Endothelial cell of umbilical vein (primary cell): ENCODE measurements around the gene RSF1. TPM values are rescaled to one million over a fixed set of nuclear protein-coding genes. Genes with fewer than 3 reads are reported as not detected.

Source experiments
- BruUV-seq: library from RNA; stranded (reverse); fragments of 400-500 nt; replicated peaks from 2 replicates; lab custom pipeline; 2021; lab: Mats Ljungman, UMichigan
- CTCF ChIA-PET: fragments of 300-600, 350-600 bp; sonication (Branson Sonifier 250); formaldehyde crosslinking; loops from one replicate; lab custom pipeline; 2021; ENCODE audit warnings: antibody characterized with exemption, inconsistent platforms; lab: Charles Lee
- POLR2A ChIA-PET: fragments of 300-600, 350-600 bp; sonication (Branson Sonifier 250); formaldehyde crosslinking; loops from one replicate; lab custom pipeline; 2021; ENCODE audit warnings: antibody characterized with exemption, inconsistent platforms; lab: Charles Lee
- DNase-seq: peaks from one replicate; pipeline ENCODE4 v3.0.0-alpha.2; 2011; ENCODE audit warnings: low read depth, low spot score
- FAIRE-seq: peaks from 2 replicates; lab custom pipeline; 2011; peaks lifted over from hg19 to GRCh38; lab: Jason Lieb, UNC
- H2AFZ ChIP-seq: 2 replicates; pipeline ENCODE4 v1.6.0; 2012; ENCODE audit warnings: low read depth, low read length, control low read depth, inconsistent platforms
- H3K27ac ChIP-seq: 2 replicates; pipeline ENCODE4 v1.5.1; 2011; ENCODE audit warnings: low read depth, mild to moderate bottlenecking, control low read depth, low read length, moderate library complexity; ENCODE audit not compliant: insufficient read depth
- H3K27me3 ChIP-seq, 2 experiments: 2 replicates each; pipeline versions ENCODE4 v1.6.0 to v1.6.1; 2011; ENCODE audit warnings: low read length in 2 of 2, mixed read lengths in 1 of 2; ENCODE audit not compliant: control insufficient read depth in 2 of 2, insufficient read depth in 2 of 2
- H3K36me3 ChIP-seq, 2 experiments: 2 replicates in 1 of 2; 3 replicates in 1 of 2; pipeline ENCODE4 v1.5.1; 2011; ENCODE audit warnings: low read length in 2 of 2, mild to moderate bottlenecking in 1 of 2, moderate library complexity in 1 of 2; ENCODE audit not compliant: control insufficient read depth in 2 of 2, insufficient read depth in 2 of 2; ENCODE audit errors: extremely low read depth in 1 of 2
- H3K4me1 ChIP-seq: 3 replicates; pipeline ENCODE4 v1.5.1; 2011; ENCODE audit warnings: mild to moderate bottlenecking, low read length; ENCODE audit not compliant: control insufficient read depth, insufficient read depth; ENCODE audit errors: extremely low read depth
- H3K4me2 ChIP-seq: 2 replicates; pipeline ENCODE4 v1.6.1; 2011; ENCODE audit warnings: low read length, control low read depth, mixed read lengths; ENCODE audit not compliant: insufficient read depth
- H3K4me3 ChIP-seq, 3 experiments: fragments of 200-600 bp in 1 of 3; sonication (generic), shearing (Covaris generic) in 1 of 3; replicated peaks in 1 of 3; 2 replicates each; pipeline ENCODE4 v1.5.1; 2011 to 2016; ENCODE audit warnings: control low read depth in 3 of 3, low read length in 3 of 3, mild to moderate bottlenecking in 2 of 3, inconsistent platforms in 1 of 3, low read depth in 1 of 3, moderate library complexity in 1 of 3; ENCODE audit not compliant: insufficient read depth in 1 of 3
- H3K79me2 ChIP-seq: 2 replicates; pipeline ENCODE4 v1.6.0; 2012; ENCODE audit warnings: low read length, inconsistent platforms; ENCODE audit not compliant: control insufficient read depth, insufficient read depth
- H3K9ac ChIP-seq: replicated peaks from 2 replicates; pipeline ENCODE3; 2011; ENCODE audit warnings: low read length, control low read depth; ENCODE audit not compliant: insufficient read depth; ENCODE audit errors: extremely low read depth
- H3K9me1 ChIP-seq: replicated peaks from 3 replicates; pipeline ENCODE4 v1.6.0; 2011; ENCODE audit warnings: mild to moderate bottlenecking, low read length; ENCODE audit not compliant: control insufficient read depth, insufficient read depth; ENCODE audit errors: extremely low read depth
- H3K9me3 ChIP-seq: replicated peaks from 2 replicates; pipeline ENCODE4 v1.5.1; 2012; ENCODE audit warnings: low read length, inconsistent platforms; ENCODE audit not compliant: control insufficient read depth, insufficient read depth
- H4K20me1 ChIP-seq: replicated peaks from 2 replicates; pipeline ENCODE3; 2011; ENCODE audit warnings: mild to moderate bottlenecking, low read length; ENCODE audit not compliant: control insufficient read depth, insufficient read depth; ENCODE audit errors: extremely low read depth
- EZH2 ChIP-seq: IDR thresholded peaks from 2 replicates; pipeline ENCODE4 v1.6.1; 2012; ENCODE audit warnings: borderline replicate concordance, low read depth, mild to moderate bottlenecking, moderate library complexity, low read length, inconsistent platforms; ENCODE audit not compliant: severe bottlenecking
- FOS ChIP-seq: IDR thresholded peaks from 2 replicates; pipeline ENCODE4 v1.6.1; 2011; ENCODE audit warnings: mild to moderate bottlenecking, low read length, moderate library complexity, borderline replicate concordance; ENCODE audit not compliant: insufficient read depth
- GATA2 ChIP-seq: IDR thresholded peaks from 2 replicates; pipeline ENCODE4 v1.7.0; 2011; ENCODE audit warnings: low read depth, mild to moderate bottlenecking, moderate library complexity, mixed read lengths, low read length; ENCODE audit not compliant: insufficient read length, insufficient read depth
- MAX ChIP-seq: IDR thresholded peaks from 2 replicates; pipeline ENCODE4 v1.6.1; 2011; ENCODE audit not compliant: insufficient read depth, insufficient read length
- MYC ChIP-seq: IDR thresholded peaks from one replicate; pipeline ENCODE4 v1.6.1; 2011; ENCODE audit warnings: mild to moderate bottlenecking, low read depth, low read length
- dilution Hi-C: fragments of 300-500 bp; cut with MboI; formaldehyde crosslinking; loops from one replicate; pipeline ENCODE4 v1.15.0; 2019; ENCODE audit warnings: low sequenced_read_pairs; ENCODE audit not compliant: extremely low pct_ligation_motif_present
- intact Hi-C: fragments of 100-400 bp; cut with micrococcal nuclease; formaldehyde crosslinking; loops from one replicate; pipeline ENCODE4 v1.10.0; 2022
- polyA plus RNA-seq, 4 experiments: library from polyadenylated mRNA; depleted of rRNA in 3 of 4; stranded (reverse) in 3 of 4; unstranded in 1 of 4; fragments of >200 nt; gene quantifications; 2 replicates each; pipeline versions ENCODE4 v1.2.1 to v1.2.3, GENCODE V29; 2011 to 2012; ENCODE audit warnings: missing spikeins in 1 of 4
- total RNA-seq: library from RNA; stranded (reverse); gene quantifications from 2 replicates; pipeline ENCODE4 v1.2.3, GENCODE V29; 2021
- TF ChIP-seq, protein P1 (sequence below), 2 donors: IDR thresholded peaks; 1 replicate in 1 of 2; 2 replicates in 1 of 2; pipeline ENCODE4 v1.5.1; 2011; ENCODE audit warnings: low read length in 2 of 2, mild to moderate bottlenecking in 2 of 2, moderate library complexity in 2 of 2, control low read depth in 1 of 2, inconsistent platforms in 1 of 2, low read depth in 1 of 2; ENCODE audit not compliant: insufficient read depth in 1 of 2; ENCODE audit errors: extremely low read depth in 1 of 2

Gene RSF1
- total and polyA plus RNA-seq, 2 donors (not counting 3 experiments of a cell fraction or from before 2014, with no cell fraction given), result 10.0 to 55.1 TPM

- Histone ChIP-seq H3K9me3 (no peaks in the 10 kb centered on the region), H3K9me1 (no peaks in the 10 kb centered on the region), H3K4me1 (no peaks in the 10 kb centered on the region), H3K36me3 (peaks cover 11 to 34% of the 10 kb centered on the region in 2 experiments), H3K4me3 (no peak overlapping the region), H3K27ac (no peak overlapping the region), H3K4me2 (no peak overlapping the region), H4K20me1 (no peaks in the 10 kb centered on the region), H3K79me2 (no peaks in the 10 kb centered on the region), H2AFZ (no peak overlapping the region), H3K9ac (no peak overlapping the region), H3K27me3 (no peaks in the 10 kb centered on the region)
- TF ChIP-seq, protein P1, sequence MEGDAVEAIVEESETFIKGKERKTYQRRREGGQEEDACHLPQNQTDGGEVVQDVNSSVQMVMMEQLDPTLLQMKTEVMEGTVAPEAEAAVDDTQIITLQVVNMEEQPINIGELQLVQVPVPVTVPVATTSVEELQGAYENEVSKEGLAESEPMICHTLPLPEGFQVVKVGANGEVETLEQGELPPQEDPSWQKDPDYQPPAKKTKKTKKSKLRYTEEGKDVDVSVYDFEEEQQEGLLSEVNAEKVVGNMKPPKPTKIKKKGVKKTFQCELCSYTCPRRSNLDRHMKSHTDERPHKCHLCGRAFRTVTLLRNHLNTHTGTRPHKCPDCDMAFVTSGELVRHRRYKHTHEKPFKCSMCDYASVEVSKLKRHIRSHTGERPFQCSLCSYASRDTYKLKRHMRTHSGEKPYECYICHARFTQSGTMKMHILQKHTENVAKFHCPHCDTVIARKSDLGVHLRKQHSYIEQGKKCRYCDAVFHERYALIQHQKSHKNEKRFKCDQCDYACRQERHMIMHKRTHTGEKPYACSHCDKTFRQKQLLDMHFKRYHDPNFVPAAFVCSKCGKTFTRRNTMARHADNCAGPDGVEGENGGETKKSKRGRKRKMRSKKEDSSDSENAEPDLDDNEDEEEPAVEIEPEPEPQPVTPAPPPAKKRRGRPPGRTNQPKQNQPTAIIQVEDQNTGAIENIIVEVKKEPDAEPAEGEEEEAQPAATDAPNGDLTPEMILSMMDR (IDR thresholded peaks at IDR 0.05; ENCODE audit: extremely low read depth in 1 of 2, insufficient read depth in 1 of 2, low read depth in 1 of 2, low read length in 2 of 2), result no peak
- TF ChIP-seq EZH2 (no peak), MAX (no peak), FOS (no peak)
- no peak for DNase-seq
- FAIRE-seq, result no peak
- intact Hi-C loops (no loop called here), dilution Hi-C loops (no loop called here)
- ChIA-PET POLR2A (no interaction called here), CTCF (no interaction called here)
- no TSS peak for BruUV-seq
These were observed 143.4 kb downstream of the RSF1 start for GRCh38 chr11:77677138-77677537.

DNA sequence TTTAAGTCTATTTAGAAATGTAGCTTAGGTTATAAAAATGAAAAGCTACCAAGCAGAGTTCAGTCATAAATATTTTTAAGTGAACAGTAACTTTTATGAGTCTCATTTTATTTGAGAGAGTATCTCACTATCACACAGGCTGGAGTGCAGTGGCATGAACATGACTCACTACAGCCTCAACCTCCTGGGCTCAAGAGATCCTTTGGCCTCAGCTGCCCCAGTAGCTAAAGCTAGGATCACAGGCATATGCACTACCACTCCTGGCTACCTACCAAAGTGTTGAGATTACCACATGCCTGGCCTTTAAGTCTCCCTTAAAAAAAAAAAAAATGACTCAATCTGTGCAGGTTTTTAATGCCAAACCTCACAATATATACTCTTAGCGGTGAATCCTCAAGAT, 148.3 kb downstream of the RSF1 start:
- Histone ChIP-seq H3K4me1 (peaks cover 3% of the 10 kb centered on the region), H3K27me3 (no peaks in the 10 kb centered on the region), H3K9me3 (no peaks in the 10 kb centered on the region), H3K4me2 (no peak overlapping the region), H3K79me2 (no peaks in the 10 kb centered on the region), H3K27ac (no peak overlapping the region), H3K9me1 (no peaks in the 10 kb centered on the region), H2AFZ (no peak overlapping the region), H3K4me3 (no peak overlapping the region), H4K20me1 (no peaks in the 10 kb centered on the region), H3K9ac (no peak overlapping the region), H3K36me3 (peaks cover 20 to 33% of the 10 kb centered on the region in 2 experiments)
- no peak for DNase-seq
- no TSS peak for BruUV-seq
- intact Hi-C loops (no loop called here), dilution Hi-C loops (no loop called here)
- CTCF ChIA-PET, result interaction anchor here (1.3 to 1.8 kb wide), 2 partner anchors 9 to 12 kb away, joined by 4 read pairs; no protein-coding TSS in a partner anchor
- TF ChIP-seq MYC (no peak), GATA2 (no peak)
- POLR2A ChIA-PET, result no interaction called here
- no peak for FAIRE-seq
